ENCODE results near the gene DDX50. TPM values are rescaled to one million over a fixed set of nuclear protein-coding genes. Genes with fewer than 3 reads are reported as not detected.
"Not testable (repeated sequence)": the region's sequence is repeated elsewhere in the genome, so short reads cannot be mapped to it uniquely, and the experiment has no call there.

The DDX50 gene
- polyA plus RNA-seq, 1 donor = 37.0 TPM

GRCh38 chr10:68979738-68980137 lies 78.6 kb downstream of the DDX50 start:
- H3K36me3 ChIP-seq (ENCODE audit: control insufficient read depth, insufficient read depth, low read length) = peaks cover 66% of the 10 kb centered on the region

GRCh38 chr10:68981074-68981473 lies 80.0 kb downstream of the DDX50 start:
- Histone ChIP-seq H3K27ac (ENCODE audit: low read length) (no peak overlapping the region), H3K27me3 (ENCODE audit: control insufficient read depth, insufficient read depth, low read length) (no peaks in the 10 kb centered on the region), H3K36me3 (ENCODE audit: control insufficient read depth, insufficient read depth, low read length) (peaks cover 60% of the 10 kb centered on the region), H3K4me3 (ENCODE audit: low read length) (no peak overlapping the region), H3K4me1 (ENCODE audit: control insufficient read depth, insufficient read depth, low read length) (no peaks in the 10 kb centered on the region), H3K9me3 (ENCODE audit: control insufficient read depth, low read depth, low read length) (no peaks in the 10 kb centered on the region)
- WGBS (ENCODE audit: insufficient coverage, low lambda C conversion rate) = no CpG with 5 or more reads among the region's 1 CpG
- DNase-seq = no peak

More at GRCh38 chr10:68979738-68980137, 78.6 kb downstream of the DDX50 start:
- H3K4me1 ChIP-seq (ENCODE audit: control insufficient read depth, insufficient read depth, low read length); H3K9me3 ChIP-seq (ENCODE audit: control insufficient read depth, low read depth, low read length); H3K27me3 ChIP-seq (ENCODE audit: control insufficient read depth, insufficient read depth, low read length); H3K27ac ChIP-seq (ENCODE audit: low read length); DNase-seq; H3K4me3 ChIP-seq (ENCODE audit: low read length): not testable (repeated sequence)
- WGBS (ENCODE audit: insufficient coverage, low lambda C conversion rate) = 100% methylated on average over 1 of the region's 6 CpGs

GRCh38 chr10:68982389-68982788 lies 81.3 kb downstream of the DDX50 start:
- Histone ChIP-seq H3K27ac (ENCODE audit: low read length) (no peak overlapping the region), H3K4me3 (ENCODE audit: low read length) (no peak overlapping the region), H3K27me3 (ENCODE audit: control insufficient read depth, insufficient read depth, low read length) (no peaks in the 10 kb centered on the region), H3K36me3 (ENCODE audit: control insufficient read depth, insufficient read depth, low read length) (peaks cover 51% of the 10 kb centered on the region), H3K4me1 (ENCODE audit: control insufficient read depth, insufficient read depth, low read length) (no peaks in the 10 kb centered on the region), H3K9me3 (ENCODE audit: control insufficient read depth, low read depth, low read length) (no peaks in the 10 kb centered on the region)
- WGBS (ENCODE audit: insufficient coverage, low lambda C conversion rate) = 100% methylated on average over 8 of the region's 11 CpGs
- no peak for DNase-seq

- no peak for DNase-seq
- Histone ChIP-seq H3K36me3 (ENCODE audit: control insufficient read depth, insufficient read depth, low read length) (peaks cover 22% of the 10 kb centered on the region), H3K4me3 (ENCODE audit: low read length) (no peak overlapping the region), H3K27ac (ENCODE audit: low read length) (no peak overlapping the region), H3K27me3 (ENCODE audit: control insufficient read depth, insufficient read depth, low read length) (no peaks in the 10 kb centered on the region), H3K4me1 (ENCODE audit: control insufficient read depth, insufficient read depth, low read length) (peaks cover 3% of the 10 kb centered on the region), H3K9me3 (ENCODE audit: control insufficient read depth, low read depth, low read length) (no peaks in the 10 kb centered on the region)
- WGBS (ENCODE audit: insufficient coverage, low lambda C conversion rate) = 50% methylated on average over 1 of the region's 3 CpGs
These were observed 86.5 kb downstream of the DDX50 start for GRCh38 chr10:68987611-68988010.

GRCh38 chr10:68988530-68989316 lies 87.6 kb downstream of the DDX50 start, which contains the start of gene KIFBP:
Gene KIFBP (plus strand): TSS chr10:68988803. CDS start chr10:68988833, 30 bp downstream.
- peak; percentile 95 to 98 for DNase-seq
- no CpG with 5 or more reads among the region's 62 CpGs for WGBS (ENCODE audit: insufficient coverage, low lambda C conversion rate)
- peak within 1 kb of the TSS; percentile 84 for H3K27ac ChIP-seq (ENCODE audit: low read length)
- peaks cover 18% of the 10 kb centered on the region for H3K36me3 ChIP-seq (ENCODE audit: control insufficient read depth, insufficient read depth, low read length)
- peak within 1 kb of the TSS; percentile 91 for H3K4me3 ChIP-seq (ENCODE audit: low read length)
- H3K27me3 ChIP-seq (ENCODE audit: control insufficient read depth, insufficient read depth, low read length) = no peaks in the 10 kb centered on the region
- no peaks in the 10 kb centered on the region for H3K9me3 ChIP-seq (ENCODE audit: control insufficient read depth, low read depth, low read length)
- H3K4me1 ChIP-seq (ENCODE audit: control insufficient read depth, insufficient read depth, low read length) = peaks cover 3% of the 10 kb centered on the region

- DNase-seq = no peak
These were observed 88.3 kb downstream of the DDX50 start for GRCh38 chr10:68989317-68989990.

GRCh38 chr10:68992636-68993440 lies 91.7 kb downstream of the DDX50 start:
- Histone ChIP-seq H3K9me3 (ENCODE audit: control insufficient read depth, low read depth, low read length) (no peaks in the 10 kb centered on the region), H3K27me3 (ENCODE audit: control insufficient read depth, insufficient read depth, low read length) (no peaks in the 10 kb centered on the region), H3K4me1 (ENCODE audit: control insufficient read depth, insufficient read depth, low read length) (peaks cover 3% of the 10 kb centered on the region), H3K36me3 (ENCODE audit: control insufficient read depth, insufficient read depth, low read length) (peaks cover 6% of the 10 kb centered on the region), H3K27ac (ENCODE audit: low read length) (no peak overlapping the region), H3K4me3 (ENCODE audit: low read length) (no peak overlapping the region)
- WGBS (ENCODE audit: insufficient coverage, low lambda C conversion rate) = 40% methylated on average over 1 of the region's 2 CpGs
- DNase-seq = no peak

More at GRCh38 chr10:68989317-68989990, 88.3 kb downstream of the DDX50 start:
- Histone ChIP-seq H3K27me3 (ENCODE audit: control insufficient read depth, insufficient read depth, low read length) (no peaks in the 10 kb centered on the region), H3K36me3 (ENCODE audit: control insufficient read depth, insufficient read depth, low read length) (peaks cover 12% of the 10 kb centered on the region), H3K9me3 (ENCODE audit: control insufficient read depth, low read depth, low read length) (no peaks in the 10 kb centered on the region), H3K4me1 (ENCODE audit: control insufficient read depth, insufficient read depth, low read length) (peaks cover 3% of the 10 kb centered on the region), H3K27ac (ENCODE audit: low read length) (peak overlapping the region; percentile 84), H3K4me3 (ENCODE audit: low read length) (peak overlapping the region; percentile 91)
- 60% methylated on average over 1 of the region's 22 CpGs for WGBS (ENCODE audit: insufficient coverage, low lambda C conversion rate)

Other genes with a start within 250 kb of the DDX50 start
- gene CCAR1, start 180.1 kb upstream of the DDX50 start, polyA plus RNA-seq = 86.8 TPM
- 5.8 TPM for gene STOX1, start 73.8 kb upstream of the DDX50 start, polyA plus RNA-seq
- gene DDX21, start 54.9 kb downstream of the DDX50 start, polyA plus RNA-seq = 50.6 TPM
- 21.8 TPM for gene KIFBP, start 87.5 kb downstream of the DDX50 start, polyA plus RNA-seq
- 34.5 TPM for gene SRGN, start 186.8 kb downstream of the DDX50 start, polyA plus RNA-seq
- gene VPS26A, start 222.9 kb downstream of the DDX50 start, polyA plus RNA-seq = 57.7 TPM

Measured in large intestine (tissue), 3 donors.